Testis (tissue), 3 donors: ENCODE data around the gene OPHN1. TPM values are rescaled to one million over a fixed set of nuclear protein-coding genes. Genes with fewer than 3 reads are reported as not detected.
"Not testable (repeated sequence)": the region's sequence is repeated elsewhere in the genome, so short reads cannot be mapped to it uniquely, and the experiment has no call there.

Source experiments
- DNase-seq: peaks from one replicate; pipeline ENCODE4 v3.0.0-alpha.2; 2019
- H3K27ac ChIP-seq, 2 donors: fragments of 200-600 bp; sonication (generic); one replicate each; pipeline ENCODE4 v1.5.1; 2019
- H3K27me3 ChIP-seq: fragments of 200-600 bp; sonication (generic); one replicate; pipeline ENCODE4 v1.5.1; 2019
- H3K36me3 ChIP-seq: fragments of 200-600 bp; sonication (generic); one replicate; pipeline ENCODE4 v1.5.1; 2017; ENCODE audit warnings: low read depth; ENCODE audit errors: missing control alignments
- H3K4me1 ChIP-seq: fragments of 200-600 bp; sonication (generic); one replicate; pipeline ENCODE4 v1.5.1; 2019
- H3K4me3 ChIP-seq, 2 donors: fragments of 200-600 bp; sonication (generic); one replicate each; pipeline ENCODE4 v1.5.1; 2017 to 2019
- H3K9me3 ChIP-seq: fragments of 200-600 bp; sonication (generic); one replicate; pipeline ENCODE4 v1.5.1; 2017
- POLR2A ChIP-seq: fragments of 450-650 bp; IDR thresholded peaks from one replicate; pipeline ENCODE4 v1.6.1; 2017; ENCODE audit warnings: antibody characterized with exemption, mild to moderate bottlenecking, moderate library complexity
- WGBS, 2 donors: methylation state at CpG; one replicate each; pipeline ENCODE4 v1.1.5; 2018; 5-methylcytosine and 5-hydroxymethylcytosine counted together
- intact Hi-C: fragments of 100-400 bp; cut with DNase I; formaldehyde crosslinking; loops from one replicate; pipeline ENCODE4 v1.15.1; 2023; ENCODE audit warnings: low total_unique reads
- polyA plus RNA-seq: library from polyadenylated mRNA; stranded (reverse); fragments of 350-450 nt; fragmentation: Illumina TruSeq; extraction: RNeasy Lipid Tissue Mini Kit (QIAGEN cat#74804); gene quantifications from one replicate; pipeline ENCODE4 v1.2.3, GENCODE V29; 2014; ENCODE audit warnings: low read depth, low replicate concordance; ENCODE audit not compliant: insufficient read depth
- total RNA-seq, 2 donors: library from RNA; depleted of rRNA; stranded (reverse); fragments of >200 nt; gene quantifications; one replicate each; pipeline ENCODE4 v1.2.3, GENCODE V29; 2016
- TF ChIP-seq, protein P1 (sequence below), 3 experiments: fragments of 450-650 bp in 2 of 3; fragments of 200-600 bp in 1 of 3; sonication (generic) in 1 of 3; IDR thresholded peaks; one replicate each; pipeline ENCODE4 v1.5.1; 2016 to 2019; ENCODE audit warnings: antibody characterized with exemption in 3 of 3, mild to moderate bottlenecking in 2 of 3, moderate library complexity in 1 of 3

Gene OPHN1
- total and polyA plus RNA-seq, 3 donors from 2014 or later = 2.3 to 5.7 (median 5.5) TPM

DNA sequence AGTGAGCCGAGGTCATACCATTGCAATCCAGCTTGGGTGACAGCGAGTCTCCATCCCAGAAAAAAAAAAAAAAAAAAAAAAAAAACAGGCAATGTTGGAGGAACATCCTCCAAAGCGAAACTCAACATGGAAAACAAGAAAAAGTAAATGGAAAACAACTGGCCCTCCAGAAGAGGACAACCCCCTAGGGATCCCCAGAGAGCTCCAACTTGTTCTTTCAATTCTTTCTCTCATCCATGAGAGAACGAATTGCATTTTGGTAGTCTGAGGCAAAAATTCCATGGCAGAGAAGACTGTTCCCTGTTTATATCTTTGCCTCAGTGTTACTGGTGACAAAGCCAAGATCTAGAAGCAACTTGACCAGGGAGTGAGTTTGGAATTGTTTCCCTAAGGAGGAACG, 49.8 kb downstream of the OPHN1 start:
- Histone ChIP-seq H3K9me3 (no peaks in the 10 kb centered on the region), H3K27me3 (no peaks in the 10 kb centered on the region), H3K27ac (no peak overlapping the region), H3K4me1 (no peaks in the 10 kb centered on the region), H3K4me3 (no peak overlapping the region), H3K36me3 (no peaks in the 10 kb centered on the region)
- DNase-seq = peak; percentile 15
- intact Hi-C loops = no loop called here
- WGBS, 2 donors = 49 to 74% methylated on average over 3 to 5 of the region's 5 CpGs
- TF ChIP-seq, protein P1, sequence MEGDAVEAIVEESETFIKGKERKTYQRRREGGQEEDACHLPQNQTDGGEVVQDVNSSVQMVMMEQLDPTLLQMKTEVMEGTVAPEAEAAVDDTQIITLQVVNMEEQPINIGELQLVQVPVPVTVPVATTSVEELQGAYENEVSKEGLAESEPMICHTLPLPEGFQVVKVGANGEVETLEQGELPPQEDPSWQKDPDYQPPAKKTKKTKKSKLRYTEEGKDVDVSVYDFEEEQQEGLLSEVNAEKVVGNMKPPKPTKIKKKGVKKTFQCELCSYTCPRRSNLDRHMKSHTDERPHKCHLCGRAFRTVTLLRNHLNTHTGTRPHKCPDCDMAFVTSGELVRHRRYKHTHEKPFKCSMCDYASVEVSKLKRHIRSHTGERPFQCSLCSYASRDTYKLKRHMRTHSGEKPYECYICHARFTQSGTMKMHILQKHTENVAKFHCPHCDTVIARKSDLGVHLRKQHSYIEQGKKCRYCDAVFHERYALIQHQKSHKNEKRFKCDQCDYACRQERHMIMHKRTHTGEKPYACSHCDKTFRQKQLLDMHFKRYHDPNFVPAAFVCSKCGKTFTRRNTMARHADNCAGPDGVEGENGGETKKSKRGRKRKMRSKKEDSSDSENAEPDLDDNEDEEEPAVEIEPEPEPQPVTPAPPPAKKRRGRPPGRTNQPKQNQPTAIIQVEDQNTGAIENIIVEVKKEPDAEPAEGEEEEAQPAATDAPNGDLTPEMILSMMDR (IDR thresholded peaks at IDR 0.05) = no peak
- no peak for TF ChIP-seq POLR2A

DNA sequence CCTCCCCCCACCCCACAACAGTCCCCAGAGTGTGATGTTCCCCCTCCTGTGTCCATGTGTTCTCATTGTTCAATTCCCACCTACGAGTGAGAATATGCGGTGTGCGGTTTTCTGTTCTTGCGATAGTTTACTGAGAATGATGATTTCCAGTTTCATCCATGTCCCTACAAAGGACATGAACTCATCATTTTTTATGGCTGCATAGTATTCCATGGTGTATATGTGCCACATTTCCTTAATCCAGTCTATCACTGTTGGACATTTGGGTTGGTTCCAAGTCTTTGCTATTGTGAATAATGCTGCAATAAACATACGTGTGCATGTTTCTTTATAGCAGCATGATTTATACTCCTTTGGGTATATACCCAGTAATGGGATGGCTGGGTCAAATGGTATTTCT, 55.7 kb downstream of the OPHN1 start:
- intact Hi-C loops, DNase-seq: not testable (repeated sequence)
- WGBS, 2 donors = 93 to 96% methylated on average over 5 of the region's 5 CpGs

GRCh38 chrX:68376373-68376772, 56.9 kb downstream of the OPHN1 start:
- no peaks in the 10 kb centered on the region for H3K9me3 ChIP-seq
- TF ChIP-seq, protein P1 (IDR thresholded peaks at IDR 0.05) = no peak
- TF ChIP-seq POLR2A = no peak
- intact Hi-C loops = no loop called here
- no peaks in the 10 kb centered on the region for H3K27me3 ChIP-seq
- no peaks in the 10 kb centered on the region for H3K4me1 ChIP-seq
- H3K4me3 ChIP-seq = no peak overlapping the region
- no peak overlapping the region for H3K27ac ChIP-seq
- no peaks in the 10 kb centered on the region for H3K36me3 ChIP-seq
- no peak for DNase-seq

More for the DNA sequence above, 55.7 kb downstream of the OPHN1 start:
- H3K27ac ChIP-seq, H3K36me3 ChIP-seq, H3K9me3 ChIP-seq, H3K4me1 ChIP-seq, H3K27me3 ChIP-seq, H3K4me3 ChIP-seq: not testable (repeated sequence)

- no peak overlapping the region for H3K27ac ChIP-seq
- no peaks in the 10 kb centered on the region for H3K9me3 ChIP-seq
- TF ChIP-seq POLR2A = no peak
- TF ChIP-seq, protein P1 (IDR thresholded peaks at IDR 0.05) = no peak
- 83 to 87% methylated on average over 2 of the region's 2 CpGs for WGBS, 2 donors
- intact Hi-C loops = no loop called here
- no peak for DNase-seq
- H3K4me3 ChIP-seq = no peak overlapping the region
- H3K36me3 ChIP-seq = no peaks in the 10 kb centered on the region
- no peaks in the 10 kb centered on the region for H3K27me3 ChIP-seq
- no peaks in the 10 kb centered on the region for H3K4me1 ChIP-seq
Observed at GRCh38 chrX:68375803-68376202, 57.5 kb downstream of the OPHN1 start.

DNA sequence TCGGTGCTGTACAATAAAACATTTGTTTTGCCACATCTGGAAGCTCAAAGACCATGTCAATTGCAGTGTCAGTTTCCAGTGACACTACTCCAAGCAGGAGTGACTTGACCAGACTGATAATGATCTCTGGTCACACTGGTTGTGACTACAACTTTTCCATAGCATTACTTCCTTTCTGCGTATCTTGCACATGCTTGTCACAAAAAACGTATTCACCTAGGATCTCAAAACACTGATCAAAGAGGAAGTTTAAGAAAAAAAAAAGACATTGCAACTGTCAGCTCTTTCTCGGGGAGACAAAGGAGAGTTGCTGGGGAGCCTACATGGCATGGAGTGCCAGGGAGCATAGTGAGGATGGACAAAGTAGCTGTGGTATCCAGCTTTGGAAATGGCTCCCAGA, 60.6 kb downstream of the OPHN1 start:
- no peaks in the 10 kb centered on the region for H3K36me3 ChIP-seq
- H3K27me3 ChIP-seq = no peaks in the 10 kb centered on the region
- no peak overlapping the region for H3K4me3 ChIP-seq
- no peaks in the 10 kb centered on the region for H3K4me1 ChIP-seq
- TF ChIP-seq POLR2A = no peak
- TF ChIP-seq, protein P1 (IDR thresholded peaks at IDR 0.05) = no peak
- H3K27ac ChIP-seq = no peak overlapping the region
- intact Hi-C loops = no loop called here
- H3K9me3 ChIP-seq = no peaks in the 10 kb centered on the region
- WGBS, 2 donors = 89 to 93% methylated on average over 4 of the region's 4 CpGs
- DNase-seq = no peak
